K562 (cell line): Measurements from ENCODE around the gene FRMD4A. TPM values are rescaled to one million over a fixed set of nuclear protein-coding genes. Genes with fewer than 3 reads are reported as not detected.

Source experiments
- ATAC-seq: fragments of 200-7000 bp; cut with Tn5 transposase; 3 replicates; pipeline ENCODE4 v1.9.1; 2020; ENCODE audit warnings: moderate library complexity
- BruUV-seq: library from RNA; stranded (reverse); fragments of 400-500 nt; replicated peaks from 2 replicates; lab custom pipeline; 2021; lab: Mats Ljungman, UMichigan
- CTCF ChIA-PET: fragments of 300-600 bp; formaldehyde crosslinking; extraction: SDS; loops from one replicate; lab custom pipeline; 2021; ENCODE audit warnings: low intra/inter-chr PET ratio; lab: Yijun Ruan, JAX
- POLR2A ChIA-PET: fragments of 300-600, 350-650 bp; sonication (Branson Sonifier 250); formaldehyde crosslinking; extraction: SDS; loops from one replicate; lab custom pipeline; 2021; ENCODE audit warnings: antibody characterized with exemption, inconsistent platforms; lab: Yijun Ruan, JAX
- DNase-seq, 4 experiments: peaks; one replicate each; pipeline versions ENCODE4 v3.0.0 to v3.0.0-alpha.2; 2011 to 2018; ENCODE audit warnings: low spot score in 3 of 4, mixed read lengths in 3 of 4; ENCODE audit errors: extremely low read depth in 1 of 4
- FAIRE-seq: peaks from 2 replicates; lab custom pipeline; 2011; peaks lifted over from hg19 to GRCh38; lab: Jason Lieb, UNC
- H2AFZ ChIP-seq: 2 replicates; pipeline ENCODE4 v1.6.0; 2011; ENCODE audit warnings: low read depth, low read length, control low read depth, inconsistent platforms
- H3K27ac ChIP-seq: fragments of 200-600 bp; 3 replicates; pipeline ENCODE4 v1.8.0; 2011; ENCODE audit warnings: low read depth, mild to moderate bottlenecking, control low read depth, inconsistent platforms, low read length, moderate library complexity, mixed read lengths; ENCODE audit errors: extremely low read depth
- H3K27me3 ChIP-seq, 2 experiments: fragments of 300-600 bp in 1 of 2; 2 replicates in 1 of 2; 3 replicates in 1 of 2; pipeline versions ENCODE4 v1.6.0 to v1.8.0; 2011; ENCODE audit warnings: inconsistent platforms in 2 of 2, low read length in 2 of 2, mild to moderate bottlenecking in 1 of 2, mixed read lengths in 1 of 2, moderate library complexity in 1 of 2; ENCODE audit not compliant: control insufficient read depth in 2 of 2, insufficient read depth in 2 of 2
- H3K36me3 ChIP-seq: fragments of 300-600 bp; 3 replicates; pipeline ENCODE4 v1.8.0; 2011; ENCODE audit warnings: mild to moderate bottlenecking, low read length, inconsistent platforms; ENCODE audit not compliant: control insufficient read depth, insufficient read depth
- H3K4me1 ChIP-seq, 2 experiments: fragments of 200-600 bp in 1 of 2; replicated peaks in 1 of 2; 2 replicates in 1 of 2; 3 replicates in 1 of 2; pipeline versions ENCODE4 v1.5.1 to v1.8.0; 2011; ENCODE audit warnings: inconsistent platforms in 2 of 2, low read length in 2 of 2, mild to moderate bottlenecking in 1 of 2, mixed read lengths in 1 of 2, moderate library complexity in 1 of 2; ENCODE audit not compliant: control insufficient read depth in 2 of 2, insufficient read depth in 2 of 2
- H3K4me2 ChIP-seq: 2 replicates; pipeline ENCODE4 v1.6.1; 2011; ENCODE audit warnings: low read length, control low read depth, inconsistent platforms, mixed read lengths; ENCODE audit not compliant: insufficient read depth
- H3K4me3 ChIP-seq: fragments of 200-600 bp; sonication (generic), shearing (Covaris generic); 2 replicates; pipeline ENCODE4 v1.5.1; 2016; ENCODE audit warnings: control low read depth, inconsistent platforms
- H3K79me2 ChIP-seq: fragments of 200-600 bp; 3 replicates; pipeline ENCODE4 v1.8.0; 2011; ENCODE audit warnings: low read length, inconsistent platforms; ENCODE audit not compliant: control insufficient read depth, insufficient read depth
- H3K9ac ChIP-seq, 2 experiments: 2 replicates each; pipeline versions ENCODE4 v1.6.0 to v1.6.1; 2011; ENCODE audit warnings: low read depth in 2 of 2, low read length in 2 of 2, control low read depth in 1 of 2, inconsistent platforms in 1 of 2, mild to moderate bottlenecking in 1 of 2, mixed read lengths in 1 of 2; ENCODE audit not compliant: insufficient read depth in 1 of 2
- H3K9me1 ChIP-seq: one replicate; pipeline ENCODE4 v1.6.0; 2011; ENCODE audit warnings: inconsistent platforms, mild to moderate bottlenecking, low read length, moderate library complexity; ENCODE audit not compliant: control insufficient read depth, insufficient read depth
- H3K9me3 ChIP-seq: replicated peaks from 2 replicates; pipeline ENCODE4 v1.5.1; 2011; ENCODE audit warnings: low read depth, low read length, inconsistent platforms; ENCODE audit not compliant: control insufficient read depth, insufficient read depth
- H4K20me1 ChIP-seq: replicated peaks from 2 replicates; pipeline ENCODE4 v1.6.1; 2011; ENCODE audit warnings: low read length, inconsistent platforms, mixed read lengths; ENCODE audit not compliant: control insufficient read depth, insufficient read depth
- CUX1 ChIP-seq: fragments of 200-800 bp; sonication (Bioruptor generic); IDR thresholded peaks from 2 replicates; pipeline ENCODE4 v1.6.1; 2016; ENCODE audit warnings: missing genetic modification characterization, missing compliant biosample characterization
- FOXO4 ChIP-seq: fragments of 450-650 bp; formaldehyde crosslinking; IDR thresholded peaks from 2 replicates; pipeline ENCODE4 v1.4.0; 2020; ENCODE audit warnings: mild to moderate bottlenecking, moderate library complexity
- WGBS: fragments of 100-300 bp; shearing (Covaris generic); methylation state at CpG from one replicate; pipeline ENCODE4 v1.1.6; 2016; ENCODE audit warnings: low coverage, mixed read lengths; ENCODE audit not compliant: insufficient coverage; ENCODE audit errors: missing lambda C conversion rate; 5-methylcytosine and 5-hydroxymethylcytosine counted together
- in situ Hi-C: fragments of 300-500 bp; cut with MboI; formaldehyde crosslinking; loops from 4 replicates; pipeline ENCODE4 v1.15.0; 2018; ENCODE audit warnings: inconsistent platforms, mixed read lengths
- intact Hi-C: fragments of 100-400 bp; cut with micrococcal nuclease; formaldehyde crosslinking; loops from 2 replicates; pipeline ENCODE4 v1.14.2; 2022
- polyA plus RNA-seq, 8 experiments: library from polyadenylated mRNA; depleted of rRNA in 4 of 8; stranded (reverse) in 5 of 8; unstranded in 3 of 8; fragments of >200 nt; fragmentation: Nextera tagmentation in 2 of 8; fragmentation: Illumina TruSeq in 1 of 8; extraction: Ambion mirVana in 2 of 8; extraction: Trizol in 1 of 8; gene quantifications; 2 replicates each; pipeline versions ENCODE4 v1.2.1 to v1.2.3, GENCODE V29; 2011 to 2014; ENCODE audit warnings: inconsistent platforms in 1 of 8, missing spikeins in 1 of 8
- total RNA-seq, 7 experiments: library from RNA; depleted of rRNA in 6 of 7; stranded (reverse); fragments of >200 nt in 6 of 7; fragmentation: Illumina TruSeq in 2 of 7; extraction: Trizol in 2 of 7; gene quantifications; 2 replicates each; pipeline versions ENCODE4 v1.2.1 to v1.2.3, GENCODE V29; 2011 to 2021; ENCODE audit warnings: low replicate concordance in 1 of 7
- TF ChIP-seq, protein P1 (sequence below): fragments of 450-650 bp; IDR thresholded peaks from 2 replicates; pipeline ENCODE4 v1.6.1; 2016; ENCODE audit warnings: antibody characterized with exemption
- TF ChIP-seq, protein P2 (sequence below): sonication (generic); formaldehyde crosslinking; IDR thresholded peaks from 2 replicates; pipeline ENCODE4 v1.8.1; 2023; ENCODE audit warnings: mild to moderate bottlenecking, missing genetic modification reagents

FRMD4A gene
- total and polyA plus RNA-seq, 9 of the 15 experiments (the other 6 are each of a cell fraction or from before 2014, with no cell fraction given), result 0.80 to 5.2 (median 3.0) TPM

- TF ChIP-seq, protein P1, sequence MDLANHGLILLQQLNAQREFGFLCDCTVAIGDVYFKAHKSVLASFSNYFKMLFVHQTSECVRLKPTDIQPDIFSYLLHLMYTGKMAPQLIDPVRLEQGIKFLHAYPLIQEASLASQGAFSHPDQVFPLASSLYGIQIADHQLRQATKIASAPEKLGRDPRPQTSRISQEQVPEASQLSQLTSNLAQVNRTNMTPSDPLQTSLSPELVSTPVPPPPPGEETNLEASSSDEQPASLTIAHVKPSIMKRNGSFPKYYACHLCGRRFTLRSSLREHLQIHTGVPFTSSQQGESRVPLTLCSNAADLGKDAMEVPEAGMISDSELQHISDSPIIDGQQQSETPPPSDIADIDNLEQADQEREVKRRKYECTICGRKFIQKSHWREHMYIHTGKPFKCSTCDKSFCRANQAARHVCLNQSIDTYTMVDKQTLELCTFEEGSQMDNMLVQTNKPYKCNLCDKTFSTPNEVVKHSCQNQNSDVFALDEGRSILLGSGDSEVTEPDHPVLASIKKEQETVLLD, result no peak
- TF ChIP-seq, protein P2, sequence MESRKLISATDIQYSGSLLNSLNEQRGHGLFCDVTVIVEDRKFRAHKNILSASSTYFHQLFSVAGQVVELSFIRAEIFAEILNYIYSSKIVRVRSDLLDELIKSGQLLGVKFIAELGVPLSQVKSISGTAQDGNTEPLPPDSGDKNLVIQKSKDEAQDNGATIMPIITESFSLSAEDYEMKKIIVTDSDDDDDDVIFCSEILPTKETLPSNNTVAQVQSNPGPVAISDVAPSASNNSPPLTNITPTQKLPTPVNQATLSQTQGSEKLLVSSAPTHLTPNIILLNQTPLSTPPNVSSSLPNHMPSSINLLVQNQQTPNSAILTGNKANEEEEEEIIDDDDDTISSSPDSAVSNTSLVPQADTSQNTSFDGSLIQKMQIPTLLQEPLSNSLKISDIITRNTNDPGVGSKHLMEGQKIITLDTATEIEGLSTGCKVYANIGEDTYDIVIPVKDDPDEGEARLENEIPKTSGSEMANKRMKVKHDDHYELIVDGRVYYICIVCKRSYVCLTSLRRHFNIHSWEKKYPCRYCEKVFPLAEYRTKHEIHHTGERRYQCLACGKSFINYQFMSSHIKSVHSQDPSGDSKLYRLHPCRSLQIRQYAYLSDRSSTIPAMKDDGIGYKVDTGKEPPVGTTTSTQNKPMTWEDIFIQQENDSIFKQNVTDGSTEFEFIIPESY (CRISPR knock-in tag), result no peak
- TF ChIP-seq, all 486 proteins: peak for 0
Measured at GRCh38 chr10:13629116-13629515, 701.6 kb downstream of the FRMD4A start (continued).

GRCh38 chr10:13628661-13629060 lies 702.1 kb downstream of the FRMD4A start:
- no peak for DNase-seq
- no peaks in the 10 kb centered on the region for H3K79me2 ChIP-seq
- in situ Hi-C loops, result no loop called here
- 49% methylated on average over 6 of the region's 7 CpGs for WGBS
- no peaks in the 10 kb centered on the region for H3K4me1 ChIP-seq
- no peaks in the 10 kb centered on the region for H3K9me3 ChIP-seq
- H3K4me3 ChIP-seq, result no peak overlapping the region
- intact Hi-C loops, result no loop called here
- H3K9me1 ChIP-seq, result no peaks in the 10 kb centered on the region
- BruUV-seq, result no TSS peak
- H3K9ac ChIP-seq, result no peak overlapping the region
- ChIA-PET POLR2A (interaction anchor here (1.2 kb wide), 1 partner anchor 10 kb away, joined by 3 read pairs; no protein-coding TSS in a partner anchor), CTCF (no interaction called here)
- no peaks in the 10 kb centered on the region for H4K20me1 ChIP-seq
- no peak overlapping the region for H3K27ac ChIP-seq
- no peak for ATAC-seq
- no peaks in the 10 kb centered on the region for H3K27me3 ChIP-seq
- no peak for FAIRE-seq
- peaks cover 13% of the 10 kb centered on the region; the same call in 2 of the 3 replicates for H3K36me3 ChIP-seq
- no peak overlapping the region for H2AFZ ChIP-seq
- no peak overlapping the region for H3K4me2 ChIP-seq
- TF ChIP-seq FOXO4 (no peak), CUX1 (no peak)
